OCI-M1 (cell line): ENCODE measurements around the gene MTA1.

Experiments
- DNase-seq: peaks from one replicate; lab custom pipeline; 2025; lab: John Stamatoyannopoulos, UW

The MTA1 gene

GRCh38 chr14:105487986-105488777 lies 68.6 kb downstream of the MTA1 start:
- DNase-seq, result no peak

GRCh38 chr14:105488781-105489541 lies 69.3 kb downstream of the MTA1 start:
- no peak for DNase-seq

- peak; percentile 86 for DNase-seq
Measured at GRCh38 chr14:105489542-105490266, 70.1 kb downstream of the MTA1 start.

- DNase-seq, result no peak
Measured at GRCh38 chr14:105490267-105490571, 70.6 kb downstream of the MTA1 start.

- peak; percentile 99 for DNase-seq
Measured at GRCh38 chr14:105490572-105491365, 71.1 kb downstream of the MTA1 start, which contains the start of gene TEDC1. Gene TEDC1, plus strand, starts transcription at chr14:105491246. Its CDS starts 130 bp downstream, at chr14:105491376.

GRCh38 chr14:105491366-105491973 lies 71.8 kb downstream of the MTA1 start:
- DNase-seq, result peak; percentile 84

GRCh38 chr14:105492031-105492970 lies 72.7 kb downstream of the MTA1 start:
- DNase-seq, result no peak

- DNase-seq, result no peak
Measured at GRCh38 chr14:105492971-105493871, 73.6 kb downstream of the MTA1 start.

- DNase-seq, result no peak
Measured at GRCh38 chr14:105493921-105494605, 74.4 kb downstream of the MTA1 start.

GRCh38 chr14:105494606-105494929 lies 74.9 kb downstream of the MTA1 start:
- no peak for DNase-seq

GRCh38 chr14:105495101-105495989 lies 75.7 kb downstream of the MTA1 start:
- no peak for DNase-seq

GRCh38 chr14:105495990-105496830 lies 76.6 kb downstream of the MTA1 start:
- no peak for DNase-seq

GRCh38 chr14:105496831-105497591 lies 77.4 kb downstream of the MTA1 start:
- DNase-seq, result no peak

- DNase-seq, result no peak
Measured at GRCh38 chr14:105497671-105498429, 78.2 kb downstream of the MTA1 start.
